MV-4-11 (cell line): ENCODE results near the gene CBX5.
"Not testable (repeated sequence)": the region's sequence is repeated elsewhere in the genome, so short reads cannot be mapped to it uniquely, and the experiment has no call there.

Experiments used
- DNase-seq: peaks from one replicate; lab custom pipeline; 2025; lab: John Stamatoyannopoulos, UW

CBX5 gene

GRCh38 chr12:54279632-54280467, at the start of gene CBX5:
TSS of gene CBX5 (minus strand) at chr12:54280122. CDS start at chr12:54257650, 22,472 bp downstream.
- peak; percentile 98 for DNase-seq

- DNase-seq: no peak
Observed at GRCh38 chr12:54328595-54329337, 48.8 kb upstream of the CBX5 start.

- DNase-seq: not testable (repeated sequence)
Observed at GRCh38 chr12:54325442-54326109, 45.7 kb upstream of the CBX5 start.

GRCh38 chr12:54324617-54325441, 44.9 kb upstream of the CBX5 start, which contains the start of gene COPZ1:
TSS of gene COPZ1 (plus strand) at chr12:54325131. CDS start at chr12:54325164, 33 bp downstream.
- DNase-seq: peak; percentile 100

- DNase-seq: no peak
Observed at GRCh38 chr12:54321363-54321762, 41.4 kb upstream of the CBX5 start.

GRCh38 chr12:54312309-54312708, 32.4 kb upstream of the CBX5 start:
- not testable (repeated sequence) for DNase-seq

GRCh38 chr12:54311051-54311450, 31.1 kb upstream of the CBX5 start:
- DNase-seq: no peak

GRCh38 chr12:54306925-54307741, 27.2 kb upstream of the CBX5 start:
- DNase-seq: peak; percentile 98

GRCh38 chr12:54304187-54304810, 24.4 kb upstream of the CBX5 start:
- peak; percentile 97 for DNase-seq

GRCh38 chr12:54303640-54304039, 23.7 kb upstream of the CBX5 start:
- DNase-seq: no peak

- DNase-seq: no peak
Observed at GRCh38 chr12:54301428-54302048, 21.6 kb upstream of the CBX5 start.

- DNase-seq: peak; percentile 74
Observed at GRCh38 chr12:54300732-54301427, 21.0 kb upstream of the CBX5 start, which contains the start of gene NFE2. TSS of gene NFE2 (minus strand) at chr12:54301015. CDS start at chr12:54295248, 5,767 bp downstream.

GRCh38 chr12:54300225-54300731, 20.4 kb upstream of the CBX5 start:
- DNase-seq: no peak

- DNase-seq: no peak
Observed at GRCh38 chr12:54299515-54300224, 19.7 kb upstream of the CBX5 start.

GRCh38 chr12:54298904-54299303, 19.0 kb upstream of the CBX5 start:
- DNase-seq: no peak

GRCh38 chr12:54296393-54297099, 16.6 kb upstream of the CBX5 start:
- DNase-seq: no peak

GRCh38 chr12:54294953-54295566, 15.1 kb upstream of the CBX5 start:
- no peak for DNase-seq
